Right lobe of liver (tissue), 6 donors: Measurements from ENCODE around the gene FAR1. TPM values are rescaled to one million over a fixed set of nuclear protein-coding genes. Genes with fewer than 3 reads are reported as not detected.
"Not testable (repeated sequence)": the region's sequence is repeated elsewhere in the genome, so short reads cannot be mapped to it uniquely, and the experiment has no call there.

Source experiments
- ATAC-seq, 4 donors: fragments of 200-7000 bp; cut with Tn5 transposase; one replicate each; pipeline ENCODE4 v1.9.1; 2020; ENCODE audit warnings: mild to moderate bottlenecking in 4 of 4, moderate library complexity in 4 of 4
- DNase-seq, 3 donors: peaks; one replicate each; pipeline ENCODE4 v3.0.0-alpha.2; 2020
- H3K27ac ChIP-seq, 3 donors: fragments of 200-600 bp; one replicate each; pipeline ENCODE4 v1.8.0; 2022
- H3K27me3 ChIP-seq, 2 donors: fragments of 200-600 bp; one replicate each; pipeline ENCODE4 v1.8.0; 2022
- H3K36me3 ChIP-seq, 4 donors: fragments of 200-600 bp; sonication (generic) in 1 of 4; one replicate each; pipeline versions ENCODE4 v1.5.1 to v1.8.0; 2017 to 2022; ENCODE audit warnings: control low read depth in 1 of 4
- H3K4me1 ChIP-seq, 4 donors: fragments of 200-600 bp; sonication (generic) in 1 of 4; one replicate each; pipeline versions ENCODE4 v1.5.1 to v1.8.0; 2017 to 2022; ENCODE audit warnings: control low read depth in 1 of 4
- H3K4me3 ChIP-seq, 3 donors: fragments of 200-600 bp; one replicate each; pipeline ENCODE4 v1.8.0; 2022
- H3K9me3 ChIP-seq, 4 donors: fragments of 200-600 bp; sonication (generic) in 1 of 4; one replicate each; pipeline versions ENCODE4 v1.5.1 to v1.8.0; 2017 to 2022; ENCODE audit warnings: control low read depth in 1 of 4
- CTCF ChIP-seq, 4 donors: fragments of 200-600 bp in 3 of 4; fragments of 450-650 bp in 1 of 4; IDR thresholded peaks; one replicate each; pipeline versions ENCODE4 v1.5.1 to v1.8.0; 2016 to 2022; ENCODE audit warnings: antibody characterized with exemption in 4 of 4, mild to moderate bottlenecking in 2 of 4
- POLR2A ChIP-seq: fragments of 450-650 bp; IDR thresholded peaks from one replicate; pipeline ENCODE4 v1.6.1; 2017; ENCODE audit warnings: antibody characterized with exemption, mild to moderate bottlenecking
- WGBS: methylation state at CpG from one replicate; pipeline ENCODE4 v1.1.6; 2018; ENCODE audit warnings: low coverage, low lambda C conversion rate; ENCODE audit not compliant: insufficient coverage; ENCODE audit errors: missing lambda C conversion rate; 5-methylcytosine and 5-hydroxymethylcytosine counted together
- intact Hi-C, 2 donors: fragments of 100-400 bp; cut with DNase I; formaldehyde crosslinking; loops; one replicate each; pipeline versions ENCODE4 v1.11.2 to v1.14.1; 2022
- total RNA-seq, 6 experiments: library from RNA; depleted of rRNA in 2 of 6; stranded (reverse); fragments of >200 nt in 2 of 6; fragmentation: NEBNext Ultra II Directional in 3 of 6; extraction: Animal tissue kit (Norgen Biotek cat#: 25700) in 3 of 6; gene quantifications; one replicate each; pipeline versions ENCODE4 v1.1.0 to v1.2.4, GENCODE V29; 2016 to 2023
- donor health status: DM: no; HTN: yes; CAD: no.
- donor health status: DM: no; HTN: no; CAD: no.
- donor health status: DM: no; HTN: no; CAD: no.
- donor health status: DM: no; HTN: yes; CAD: no.
- donor health status: DM: no; HTN: yes; CAD: no.

Gene FAR1
- total RNA-seq, 6 experiments from 2014 or later = 2.8 to 8.9 (median 3.6) TPM

GRCh38 chr11:13644997-13645687 is 23.3 kb upstream of the FAR1 start:
- 72% methylated on average over 7 of the region's 7 CpGs for WGBS
- no peak for TF ChIP-seq POLR2A
- no peak for TF ChIP-seq CTCF (IDR thresholded peaks at IDR 0.05)
- H3K27ac ChIP-seq = no peak overlapping the region
- intact Hi-C loops = no loop called here
- ATAC-seq (no peak), DNase-seq (no peak)
- H3K36me3 ChIP-seq = no peaks in the 10 kb centered on the region
- no peaks in the 10 kb centered on the region for H3K27me3 ChIP-seq
- H3K4me3 ChIP-seq = no peak overlapping the region
- H3K9me3 ChIP-seq = no peaks in the 10 kb centered on the region
- H3K4me1 ChIP-seq = no peaks in the 10 kb centered on the region

GRCh38 chr11:13647391-13647790 is 21.1 kb upstream of the FAR1 start:
- Histone ChIP-seq H3K27ac (no peak overlapping the region), H3K36me3 (no peaks in the 10 kb centered on the region), H3K9me3 (no peaks in the 10 kb centered on the region), H3K27me3 (no peaks in the 10 kb centered on the region), H3K4me1 (no peaks in the 10 kb centered on the region), H3K4me3 (no peak overlapping the region)
- DNase-seq (no peak), ATAC-seq (no peak)
- intact Hi-C loops = no loop called here
- no peak for TF ChIP-seq CTCF (IDR thresholded peaks at IDR 0.05)
- WGBS = 56% methylated on average over 3 of the region's 3 CpGs

DNA sequence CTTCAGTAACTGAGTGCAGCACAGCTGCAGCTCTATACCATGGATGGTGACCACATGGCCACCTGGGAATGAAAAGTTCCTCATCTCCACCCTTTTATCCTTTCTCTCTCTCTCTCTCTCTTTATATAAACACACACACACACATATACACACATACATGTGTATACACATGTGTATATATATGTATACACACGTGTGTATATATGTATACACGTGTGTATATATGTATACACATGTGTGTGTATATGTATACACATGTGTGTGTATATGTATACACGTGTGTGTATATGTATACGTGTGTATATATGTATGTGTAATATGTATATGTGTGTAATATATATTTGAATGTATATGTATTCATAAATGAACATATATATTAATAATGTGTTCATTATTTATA is 18.8 kb upstream of the FAR1 start:
- no peak for DNase-seq
- no peak for ATAC-seq
- 44% methylated on average over 4 of the region's 4 CpGs for WGBS
- H3K4me1 ChIP-seq = no peaks in the 10 kb centered on the region
- no peaks in the 10 kb centered on the region for H3K27me3 ChIP-seq
- no peaks in the 10 kb centered on the region for H3K9me3 ChIP-seq
- TF ChIP-seq CTCF (IDR thresholded peaks at IDR 0.05) = no peak
- TF ChIP-seq POLR2A = no peak
- H3K4me3 ChIP-seq = no peak overlapping the region
- intact Hi-C loops = no loop called here
- no peaks in the 10 kb centered on the region for H3K36me3 ChIP-seq
- no peak overlapping the region for H3K27ac ChIP-seq

- H3K4me1 ChIP-seq, intact Hi-C loops, H3K36me3 ChIP-seq, ATAC-seq, H3K9me3 ChIP-seq, DNase-seq, H3K4me3 ChIP-seq, H3K27ac ChIP-seq, H3K27me3 ChIP-seq: not testable (repeated sequence)
- 0% methylated on average over 1 of the region's 6 CpGs for WGBS
Measured at GRCh38 chr11:13651515-13651914, 17.0 kb upstream of the FAR1 start.

DNA sequence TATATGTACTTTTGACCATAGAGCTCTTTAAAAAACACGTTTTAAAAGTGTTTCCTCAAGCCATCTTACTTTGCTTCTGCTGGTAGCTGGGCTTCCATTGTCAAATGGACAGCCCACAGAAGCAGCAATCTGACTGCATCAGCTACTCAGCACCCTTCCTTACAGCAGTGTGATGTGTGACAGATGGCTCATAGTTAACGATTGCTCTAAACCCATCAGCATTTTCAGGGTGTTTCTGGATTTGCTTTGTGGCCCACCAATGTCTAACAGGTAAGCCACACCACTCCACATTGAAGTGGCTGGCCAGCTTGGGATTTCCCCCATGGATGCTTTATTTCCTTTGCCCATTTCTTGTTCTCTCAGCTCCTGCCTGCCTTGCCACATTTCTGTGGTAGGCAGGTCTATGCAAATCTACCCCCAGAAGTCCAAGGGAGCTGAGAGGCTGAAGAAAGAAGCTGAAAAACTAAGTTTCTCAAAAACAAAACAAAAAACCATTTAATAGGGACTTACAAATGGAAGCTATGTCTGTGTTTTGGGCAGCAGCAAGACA is 7.3 kb upstream of the FAR1 start:
- 11% methylated on average over 2 of the region's 2 CpGs for WGBS
- no peak overlapping the region for H3K4me3 ChIP-seq
- no peak overlapping the region for H3K27ac ChIP-seq
- TF ChIP-seq POLR2A (no peak), CTCF (IDR thresholded peaks at IDR 0.05) (no peak)
- no peak for DNase-seq
- no peaks in the 10 kb centered on the region for H3K4me1 ChIP-seq
- H3K27me3 ChIP-seq = no peaks in the 10 kb centered on the region
- intact Hi-C loops = no loop called here
- no peaks in the 10 kb centered on the region for H3K36me3 ChIP-seq
- ATAC-seq = no peak
- H3K9me3 ChIP-seq = no peaks in the 10 kb centered on the region
